HG03097 (cell line): ENCODE results near the gene TMEM117.

ENCODE experiments used
- ATAC-seq: cut with Tn5 transposase; IDR thresholded peaks from one replicate; pipeline ENCODE4 v1.9.1; 2021; ENCODE audit not compliant: unreplicated experiment, low FRiP score

Gene TMEM117

GRCh38 chr12:43882578-43883178 is 46.8 kb downstream of the TMEM117 start:
- ATAC-seq, result peak; percentile 60

DNA sequence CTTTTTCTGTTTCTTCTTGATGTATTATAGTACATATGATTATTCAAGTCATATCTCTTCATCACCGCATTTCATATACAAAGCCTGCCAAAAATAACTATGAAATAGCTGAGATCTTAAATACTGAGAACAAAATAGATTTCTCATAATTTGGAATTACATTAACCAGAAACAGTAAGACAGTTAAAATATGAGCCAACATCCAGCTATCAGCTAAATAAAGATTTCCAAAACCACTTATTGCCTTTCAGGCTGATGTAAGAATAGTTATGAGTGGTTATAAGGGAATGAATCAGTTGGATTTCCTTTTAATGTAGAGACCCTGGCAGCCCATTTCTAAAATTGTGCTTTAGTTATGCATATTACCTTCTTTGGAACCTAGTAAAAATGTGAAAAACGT is 47.4 kb downstream of the TMEM117 start:
- no peak for ATAC-seq

- ATAC-seq, result no peak
Observed at GRCh38 chr12:43883748-43884147, 47.9 kb downstream of the TMEM117 start.

GRCh38 chr12:43884683-43885410 is 49.0 kb downstream of the TMEM117 start:
- no peak for ATAC-seq

DNA sequence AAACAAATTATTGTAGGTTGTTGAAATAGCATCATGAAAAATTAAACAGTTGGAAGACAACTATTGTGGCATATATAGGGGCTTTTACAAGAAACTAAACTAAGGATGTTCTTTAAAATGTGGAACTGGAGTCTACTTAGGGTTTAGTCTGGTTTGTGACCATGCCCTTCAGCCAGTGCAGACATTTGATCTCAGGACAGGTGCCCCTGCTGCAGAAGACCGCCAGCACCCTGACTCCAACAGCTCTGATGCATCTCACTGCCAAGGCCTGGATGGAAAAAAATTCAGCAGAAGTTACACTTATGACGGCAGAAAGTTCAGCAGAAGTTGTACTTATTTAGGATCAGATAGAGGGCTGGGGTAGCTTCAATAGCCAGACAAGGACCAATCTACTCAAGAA is 51.5 kb downstream of the TMEM117 start:
- ATAC-seq, result no peak

DNA sequence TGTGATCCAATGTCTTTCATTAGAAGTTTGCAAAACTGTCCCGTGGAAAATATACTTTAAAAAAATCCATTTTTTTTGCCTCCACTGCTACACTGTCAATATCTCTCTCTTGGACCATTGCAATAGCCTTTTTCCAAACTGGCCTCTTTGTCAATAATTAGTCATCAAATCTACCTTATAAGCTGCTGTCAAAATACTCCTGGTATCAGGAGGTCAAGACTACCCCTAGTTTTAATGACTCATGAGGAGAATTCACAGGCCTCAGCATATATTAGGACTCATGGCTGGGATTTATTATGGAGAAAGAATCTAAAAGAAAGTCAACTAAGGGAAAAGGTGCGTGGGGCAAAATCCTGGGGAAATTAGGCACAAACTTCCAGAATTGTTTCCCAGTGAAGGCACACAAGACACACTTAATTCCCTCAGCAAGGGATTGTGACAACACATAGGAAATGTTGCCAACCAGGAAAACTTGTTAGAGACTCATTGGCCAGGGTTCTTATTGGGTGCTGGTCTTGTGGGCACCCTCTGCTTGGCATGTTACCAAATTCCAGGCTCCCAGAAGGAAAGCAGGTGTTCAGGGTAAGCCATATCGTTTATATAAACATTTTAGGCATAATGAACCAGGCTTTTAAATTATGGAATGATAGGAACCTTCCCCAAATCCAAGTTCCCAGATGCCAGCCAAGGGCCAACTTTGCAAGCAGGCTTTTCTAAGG is 56.1 kb downstream of the TMEM117 start:
- no peak for ATAC-seq

- no peak for ATAC-seq
Observed at GRCh38 chr12:43893670-43894069, 57.8 kb downstream of the TMEM117 start.

GRCh38 chr12:43895580-43896206 is 59.8 kb downstream of the TMEM117 start:
- no peak for ATAC-seq

DNA sequence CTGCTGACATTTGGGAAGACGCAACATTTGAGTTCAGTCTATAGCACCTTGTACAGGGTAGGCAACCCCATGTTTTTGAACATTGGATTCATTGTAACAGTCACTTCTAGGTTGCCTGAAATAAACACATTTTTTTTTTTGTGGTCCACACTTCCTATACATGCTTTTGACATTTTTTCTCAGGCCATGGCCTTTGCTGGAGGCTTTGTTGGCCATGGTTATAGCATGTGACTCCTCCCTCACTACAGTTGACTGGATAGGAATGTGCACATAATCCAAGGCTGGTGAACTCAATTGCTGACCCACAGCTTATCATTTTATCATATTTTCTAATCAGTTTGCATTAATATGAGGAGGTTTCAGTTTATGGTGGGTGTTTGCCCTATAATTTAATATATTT is 60.6 kb downstream of the TMEM117 start:
- no peak for ATAC-seq

DNA sequence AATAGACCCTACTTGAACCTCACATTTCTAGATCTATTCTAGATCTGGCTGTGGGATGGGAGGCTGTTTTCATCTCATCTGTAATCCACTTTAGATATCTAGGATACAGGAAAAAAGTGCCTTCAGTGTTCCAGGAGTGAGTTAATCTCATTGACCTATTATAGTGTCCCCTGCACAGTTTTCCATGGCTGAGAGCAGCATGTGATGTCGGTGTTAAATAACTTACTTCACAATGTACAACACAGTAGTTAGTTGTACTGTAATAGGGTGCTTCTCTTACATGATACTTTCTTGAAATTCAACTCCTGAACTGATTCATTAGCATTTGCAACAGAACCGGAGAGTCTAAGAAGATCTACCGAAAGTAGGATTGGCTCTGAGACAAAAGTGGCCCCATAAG is 62.6 kb downstream of the TMEM117 start:
- no peak for ATAC-seq

GRCh38 chr12:43899574-43899973 is 63.7 kb downstream of the TMEM117 start:
- ATAC-seq, result no peak

DNA sequence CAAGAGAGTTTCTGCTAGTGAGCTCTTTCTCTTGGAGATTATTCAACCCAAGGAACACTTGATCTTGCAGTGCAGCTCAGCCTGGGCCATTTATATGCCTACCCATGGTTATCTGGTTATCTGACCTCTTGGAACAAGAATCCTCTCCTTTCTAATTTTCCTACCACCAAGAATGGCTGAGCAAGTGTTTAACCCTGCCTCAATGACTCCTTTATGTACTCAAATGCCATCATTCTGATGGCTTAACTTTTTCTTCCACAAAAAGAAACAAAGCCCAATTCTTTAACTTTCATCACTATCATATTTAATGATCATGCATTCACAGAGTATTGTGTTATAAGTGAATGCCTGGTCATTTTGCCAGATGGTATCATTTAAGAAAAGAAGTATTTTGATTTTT is 67.8 kb downstream of the TMEM117 start:
- ATAC-seq, result no peak

DNA sequence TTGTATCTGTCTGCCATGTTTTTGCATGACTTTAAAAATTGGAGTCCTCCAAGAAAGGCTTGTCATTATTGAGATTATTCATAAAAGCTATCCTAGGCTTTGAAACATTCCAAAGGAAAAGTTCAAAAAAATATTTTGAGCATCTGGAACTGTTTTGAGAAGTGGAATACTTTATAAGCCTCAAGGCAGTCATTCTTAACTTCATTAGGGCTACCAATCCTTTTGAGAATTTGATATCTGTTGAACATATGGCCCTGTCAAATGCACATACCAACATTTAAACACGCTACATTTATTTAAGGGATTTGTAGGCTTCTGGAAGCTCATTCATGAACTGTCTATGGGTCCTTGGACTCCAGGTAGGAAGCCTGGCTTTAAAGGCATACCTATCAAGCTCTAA is 77.0 kb downstream of the TMEM117 start:
- no peak for ATAC-seq

DNA sequence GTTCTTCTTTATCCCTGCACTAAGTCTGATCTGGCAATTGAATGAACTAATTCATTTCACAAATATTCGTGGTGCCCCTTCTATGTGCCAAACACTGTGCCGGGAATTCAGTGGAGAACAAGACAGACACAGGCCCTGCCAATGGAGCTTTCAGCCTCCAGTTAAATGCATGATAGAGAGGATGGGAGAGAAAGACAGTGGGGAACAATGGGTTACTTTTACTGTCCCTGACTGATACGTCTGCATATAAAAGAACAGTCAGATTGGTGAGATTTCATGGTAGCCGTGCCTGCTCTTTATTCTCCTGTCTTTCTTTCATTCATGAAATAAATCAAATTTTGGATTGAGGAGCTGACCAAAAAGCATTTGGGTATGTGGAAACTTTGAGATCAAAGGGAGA is 78.5 kb downstream of the TMEM117 start:
- ATAC-seq, result no peak

DNA sequence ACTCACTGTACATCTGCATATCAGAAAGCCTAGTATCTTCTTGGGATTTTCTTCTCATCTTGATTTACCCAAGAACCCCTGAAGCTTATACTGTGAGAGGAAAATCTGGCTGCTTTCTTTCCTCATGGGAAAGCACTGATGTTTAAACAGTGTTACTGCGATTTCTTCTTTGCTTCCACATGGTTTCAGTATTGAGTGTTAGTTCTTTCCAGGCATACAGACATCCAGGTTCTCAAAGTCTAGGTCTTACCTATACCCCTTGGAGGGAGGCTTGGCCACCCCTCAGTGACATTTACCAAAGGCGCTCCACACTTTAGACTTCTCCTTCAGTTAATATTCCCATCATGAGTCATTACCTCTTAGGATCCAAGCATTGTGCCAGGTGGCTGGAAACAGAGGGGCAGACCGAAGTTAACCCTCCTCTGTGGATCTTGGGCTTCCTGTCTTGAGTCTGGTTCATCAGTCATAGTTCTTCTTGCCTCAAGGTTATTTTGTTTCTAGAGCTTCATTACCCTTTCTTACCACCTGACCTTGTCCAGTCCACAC is 79.1 kb downstream of the TMEM117 start:
- ATAC-seq, result no peak

GRCh38 chr12:43917896-43918295 is 82.0 kb downstream of the TMEM117 start:
- ATAC-seq, result no peak

DNA sequence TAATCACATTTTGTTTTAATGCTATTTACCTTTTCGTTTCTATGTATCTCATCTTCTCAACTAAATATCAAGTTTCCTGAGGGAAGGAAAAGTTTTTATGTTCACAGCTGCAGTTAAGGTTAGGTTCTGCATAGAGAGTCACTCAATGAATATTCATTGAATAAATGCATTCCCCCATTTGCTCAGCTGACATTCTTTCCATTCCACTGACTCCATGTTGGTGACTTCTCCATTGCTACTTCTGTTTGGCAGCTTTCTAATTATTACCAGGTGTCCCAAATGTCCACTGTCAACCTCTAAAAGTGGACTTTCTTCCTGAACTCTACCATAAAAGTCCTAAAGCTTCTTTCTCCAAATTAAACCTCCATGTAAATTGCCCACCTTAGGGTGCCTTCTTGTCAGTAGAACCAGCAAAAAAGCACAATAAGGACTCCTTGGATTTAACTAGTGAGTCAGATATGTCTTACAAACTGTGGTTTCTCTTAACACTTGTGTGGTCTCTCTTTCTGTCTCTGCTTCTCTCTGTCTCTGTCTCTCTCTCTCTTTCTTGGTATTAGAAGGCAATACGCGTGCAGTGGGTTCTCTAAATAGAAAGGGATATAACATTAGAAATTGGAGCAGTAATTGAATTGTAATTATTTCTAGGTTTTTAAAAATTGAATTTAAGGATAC is 85.9 kb downstream of the TMEM117 start:
- ATAC-seq, result no peak

DNA sequence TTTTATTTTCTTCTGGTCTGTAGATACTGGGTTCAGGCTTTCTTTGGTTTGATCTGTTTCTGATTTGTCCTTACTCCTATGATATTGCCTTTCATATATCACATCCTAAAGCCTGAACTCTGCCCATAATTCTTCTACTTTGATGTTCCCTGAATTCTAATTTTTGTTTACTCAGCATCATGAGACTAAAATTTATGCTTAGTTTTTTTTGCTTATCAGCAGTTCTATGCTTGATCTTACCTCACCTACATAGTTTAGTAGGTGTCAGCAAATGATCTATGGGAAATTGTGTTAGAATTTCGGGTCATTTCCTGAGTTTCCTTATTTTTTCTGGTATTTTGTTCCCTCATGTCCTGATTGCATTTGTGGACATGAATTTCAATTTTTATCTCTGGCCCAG is 94.2 kb downstream of the TMEM117 start:
- ATAC-seq, result no peak

- no peak for ATAC-seq
Observed at GRCh38 chr12:43931187-43931586, 95.3 kb downstream of the TMEM117 start.

- no peak for ATAC-seq
Observed at GRCh38 chr12:43935581-43935980, 99.7 kb downstream of the TMEM117 start.

DNA sequence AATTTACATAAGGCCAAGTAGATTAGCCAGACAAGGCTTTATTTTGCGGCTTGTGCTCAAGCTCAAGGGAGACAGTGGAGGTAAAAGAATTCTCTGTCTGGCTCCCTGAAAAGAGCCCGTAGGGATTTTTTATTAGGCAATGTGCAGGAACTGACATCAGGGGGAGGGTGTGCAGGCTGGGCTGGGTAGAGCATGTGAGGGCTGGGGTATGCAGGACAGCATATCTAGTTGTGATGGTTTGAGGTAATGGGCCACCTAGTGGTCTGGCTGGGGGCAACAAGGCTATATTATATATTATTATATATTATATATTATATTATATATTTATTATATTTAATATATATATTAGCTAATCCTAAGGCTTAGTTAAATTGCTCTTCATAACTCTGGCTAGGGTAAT is 102.1 kb downstream of the TMEM117 start:
- no peak for ATAC-seq
